NCI-H524 (cell line): ENCODE results near the gene IFITM2.
"Not testable (repeated sequence)": the region's sequence is repeated elsewhere in the genome, so short reads cannot be mapped to it uniquely, and the experiment has no call there.

Source experiments
- DNase-seq, 2 experiments: peaks; one replicate each; lab custom pipeline; 2025; lab: John Stamatoyannopoulos, UW

IFITM2 gene

DNA sequence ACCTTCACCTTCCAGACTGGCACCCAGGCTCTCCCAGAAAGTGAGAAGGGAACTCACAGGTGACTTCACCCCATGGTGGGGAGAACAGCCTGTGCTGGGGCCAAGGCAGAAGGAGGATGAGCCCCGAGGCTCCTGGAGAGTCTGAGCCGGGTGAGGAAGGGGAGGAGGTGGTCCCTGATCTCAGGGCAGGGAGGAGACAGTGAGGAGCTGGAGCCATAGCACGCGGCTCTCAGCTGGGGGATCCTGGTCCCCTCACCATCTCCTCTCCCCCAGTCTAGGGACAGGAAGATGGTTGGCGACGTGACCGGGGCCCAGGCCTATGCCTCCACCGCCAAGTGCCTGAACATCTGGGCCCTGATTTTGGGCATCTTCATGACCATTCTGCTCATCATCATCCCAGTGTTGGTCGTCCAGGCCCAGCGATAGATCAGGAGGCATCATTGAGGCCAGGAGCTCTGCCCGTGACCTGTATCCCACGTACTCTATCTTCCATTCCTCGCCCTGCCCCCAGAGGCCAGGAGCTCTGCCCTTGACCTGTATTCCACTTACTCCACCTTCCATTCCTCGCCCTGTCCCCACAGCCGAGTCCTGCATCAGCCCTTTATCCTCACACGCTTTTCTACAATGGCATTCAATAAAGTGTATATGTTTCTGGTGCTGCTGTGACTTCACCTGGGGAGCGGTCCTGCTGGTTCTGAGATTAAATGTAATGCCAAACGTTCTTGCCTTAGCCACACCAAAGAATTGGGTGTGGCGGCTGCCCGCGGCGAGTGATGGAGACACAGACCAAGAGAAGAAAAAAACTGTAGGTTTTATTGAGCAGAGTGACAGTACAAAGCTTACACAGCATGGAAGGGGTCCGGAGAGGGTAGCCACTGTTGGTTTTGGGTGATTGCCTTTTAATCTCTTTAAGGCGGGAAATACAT, 1.4 kb downstream of the IFITM2 start:
- DNase-seq = not testable (repeated sequence)

- DNase-seq = not testable (repeated sequence)
These were observed 2.5 kb downstream of the IFITM2 start for GRCh38 chr11:309979-310572.

DNA sequence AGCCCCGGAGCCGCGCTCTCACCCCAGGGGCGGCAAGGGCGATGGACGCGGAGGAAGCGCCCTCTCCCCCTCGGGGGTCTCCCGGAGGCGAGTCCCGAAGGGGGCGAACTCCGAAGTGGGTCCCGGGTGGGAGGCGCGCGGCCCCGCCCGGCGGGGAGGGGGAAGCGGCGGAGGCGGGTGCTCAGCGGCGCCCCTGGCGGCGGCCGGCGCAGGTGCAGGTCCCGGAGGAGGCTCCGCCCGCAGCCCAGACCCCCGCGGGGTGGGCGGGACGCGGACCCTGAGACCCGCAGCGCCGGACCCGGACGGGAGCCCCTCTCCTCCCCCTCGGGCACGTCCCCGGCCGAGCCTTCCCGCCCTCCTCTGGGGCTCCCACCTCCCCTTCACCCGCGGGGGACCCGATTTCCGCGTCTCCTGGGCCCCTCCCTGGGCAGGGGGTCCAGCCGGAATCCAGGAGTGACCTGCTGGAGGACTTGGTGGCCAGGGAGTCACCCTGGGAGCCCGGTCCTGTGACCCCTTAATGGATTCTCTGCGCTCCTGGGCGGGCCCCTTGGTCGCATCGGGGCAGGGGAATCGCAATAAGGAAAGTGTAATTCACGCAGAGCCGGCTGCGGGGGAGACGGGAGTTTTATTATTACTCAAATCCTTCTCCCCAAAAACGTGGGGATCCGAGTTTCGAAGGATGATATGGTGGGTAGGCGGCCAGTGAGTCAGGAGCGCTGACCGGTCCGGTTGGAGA, 3.6 kb downstream of the IFITM2 start:
- DNase-seq = not testable (repeated sequence)

- no peak for DNase-seq
These were observed 4.6 kb downstream of the IFITM2 start for GRCh38 chr11:312092-312816.

DNA sequence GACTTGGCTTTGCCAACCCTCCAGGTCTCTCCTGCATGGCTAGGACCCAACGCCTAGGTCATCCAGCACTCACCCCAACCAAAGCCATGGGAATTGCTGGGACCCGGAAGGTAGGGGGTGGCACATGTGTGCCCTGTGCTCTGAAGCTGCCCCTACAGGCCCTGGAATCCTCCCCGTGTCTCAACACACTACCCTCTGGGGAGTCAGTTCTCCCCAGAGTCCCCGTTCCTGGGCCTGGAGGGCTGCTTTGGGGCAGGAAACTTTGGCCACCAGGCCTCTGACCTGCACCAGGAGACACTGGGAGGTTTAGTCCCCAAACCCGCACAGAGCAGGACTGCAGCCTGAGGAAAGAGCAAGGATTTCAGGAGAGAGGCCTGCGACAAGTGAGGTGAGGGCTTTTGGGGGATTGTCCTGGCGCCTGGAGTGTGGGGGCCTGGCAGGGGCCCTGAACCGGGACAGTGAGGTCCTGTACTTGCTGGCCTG, 5.7 kb downstream of the IFITM2 start:
- no peak for DNase-seq

GRCh38 chr11:313787-314553, 6.4 kb downstream of the IFITM2 start, which contains the start of gene IFITM1:
Gene IFITM1 (plus strand): TSS chr11:314040. CDS start chr11:314171, 131 bp downstream.
- no peak for DNase-seq

DNA sequence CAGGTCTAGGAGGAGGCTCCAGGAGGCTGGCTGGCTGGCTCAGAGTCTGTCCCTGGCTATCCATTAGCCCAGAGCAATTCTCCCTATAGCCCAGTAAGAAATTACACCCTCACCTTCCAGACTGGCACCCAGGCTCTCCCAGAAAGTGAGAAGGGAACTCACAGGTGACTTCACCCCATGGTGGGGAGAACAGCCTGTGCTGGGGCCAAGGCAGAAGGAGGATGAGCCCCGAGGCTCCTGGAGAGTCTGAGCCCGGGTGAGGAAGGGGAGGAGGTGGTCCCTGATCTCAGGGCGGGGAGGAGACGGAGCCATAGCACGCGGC, 6.9 kb downstream of the IFITM2 start:
- DNase-seq = not testable (repeated sequence)

GRCh38 chr11:315051-315481, 7.5 kb downstream of the IFITM2 start:
- DNase-seq = no peak

DNA sequence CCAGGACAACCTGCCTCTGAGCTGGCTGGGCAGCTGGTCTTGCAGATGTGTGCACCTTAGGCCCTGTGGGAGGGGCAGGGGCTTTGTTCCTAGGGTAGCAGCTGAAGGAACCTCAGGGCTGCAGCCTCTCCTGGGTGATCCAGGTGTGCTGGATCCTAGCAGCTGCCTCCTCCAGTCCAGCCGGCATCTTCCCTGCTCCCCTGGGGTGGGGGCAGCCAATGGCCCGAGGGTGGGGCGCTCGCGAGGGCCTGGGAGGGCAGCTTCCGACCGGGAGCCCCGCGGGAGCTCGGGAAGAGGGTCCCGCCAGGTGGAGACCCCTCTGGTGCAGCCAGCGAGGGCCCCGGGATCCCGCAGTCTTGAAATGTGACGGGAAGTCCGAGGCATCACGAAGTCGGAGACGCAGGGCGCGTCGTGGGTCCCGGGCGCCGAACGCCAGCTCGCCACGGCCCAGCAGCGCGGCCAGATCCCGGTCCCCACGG, 7.9 kb downstream of the IFITM2 start:
- no peak for DNase-seq

GRCh38 chr11:316031-316701, 8.6 kb downstream of the IFITM2 start:
- DNase-seq = no peak

GRCh38 chr11:316891-317301, 9.3 kb downstream of the IFITM2 start:
- DNase-seq = no peak

DNA sequence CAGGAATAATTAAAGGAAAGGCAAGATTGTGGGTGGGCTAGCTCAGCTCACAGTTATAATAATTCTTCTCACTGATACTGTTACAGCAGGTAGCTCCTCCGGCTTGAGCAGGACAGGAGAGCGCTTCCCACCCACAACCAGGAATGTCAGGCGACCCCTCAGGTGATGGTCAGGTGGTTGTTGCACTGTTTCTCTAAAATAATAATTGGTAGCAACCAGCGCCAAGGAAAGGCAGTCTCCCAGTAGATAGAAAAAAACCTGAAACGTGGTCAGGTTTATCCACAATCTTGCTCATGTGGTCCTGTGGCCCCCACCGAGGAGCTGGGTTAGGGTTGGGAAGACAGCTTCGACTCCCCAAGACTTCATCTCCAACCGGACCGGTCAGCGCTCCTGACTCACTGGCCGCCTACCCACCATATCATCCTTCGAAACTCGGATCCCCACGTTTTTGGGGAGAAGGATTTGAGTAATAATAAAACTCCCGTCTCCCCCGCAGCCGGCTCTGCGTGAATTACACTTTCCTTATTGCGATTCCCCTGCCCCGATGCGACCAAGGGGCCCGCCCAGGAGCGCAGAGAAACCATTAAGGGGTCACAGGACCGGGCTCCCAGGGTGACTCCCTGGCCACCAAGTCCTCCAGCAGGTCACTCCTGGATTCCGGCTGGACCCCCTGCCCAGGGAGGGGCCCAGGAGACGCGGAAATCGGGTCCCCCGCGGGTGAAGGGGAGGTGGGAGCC, 10.2 kb downstream of the IFITM2 start:
- DNase-seq = not testable (repeated sequence)

GRCh38 chr11:318405-319120, 10.9 kb downstream of the IFITM2 start:
- DNase-seq = not testable (repeated sequence)

DNA sequence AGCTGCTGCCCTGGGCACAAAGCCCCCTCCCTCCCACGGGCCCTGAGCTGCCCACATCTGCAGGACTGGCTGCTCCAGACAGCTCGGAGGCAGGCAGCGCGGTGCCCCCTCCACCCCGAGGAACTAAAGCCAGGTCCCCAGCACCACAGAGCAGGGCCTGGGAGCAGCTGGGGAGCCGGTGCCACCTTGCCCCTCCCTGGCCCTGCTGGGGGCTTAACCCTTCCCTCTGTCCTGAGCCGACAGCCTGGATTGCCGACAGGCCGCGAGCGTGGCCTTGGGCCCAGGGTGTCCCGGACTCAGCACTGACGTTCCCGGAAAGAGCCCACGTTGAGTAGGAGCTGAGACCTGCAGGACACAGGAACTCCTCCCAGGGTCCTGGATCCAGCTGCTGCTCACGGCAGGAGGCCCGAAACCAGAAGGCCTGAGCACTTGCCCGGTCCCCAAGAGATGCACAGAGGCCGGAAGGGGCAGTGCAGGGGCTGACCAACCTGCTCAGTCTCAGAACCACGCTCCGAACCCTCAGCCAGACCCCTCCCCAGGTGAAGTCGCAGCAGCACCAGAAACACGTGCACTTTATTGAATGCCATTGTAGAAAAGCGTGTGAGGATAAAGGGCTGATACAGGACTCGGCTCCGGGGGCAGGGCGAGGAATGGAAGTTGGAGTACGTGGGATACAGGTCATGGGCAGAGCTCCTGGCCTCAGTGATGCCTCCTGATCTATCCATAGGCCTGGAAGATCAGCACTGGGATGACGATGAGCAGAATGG, 11.7 kb downstream of the IFITM2 start:
- not testable (repeated sequence) for DNase-seq

- DNase-seq = not testable (repeated sequence)
These were observed 12.3 kb downstream of the IFITM2 start for GRCh38 chr11:319888-320273.

- DNase-seq = no peak
These were observed 16.5 kb downstream of the IFITM2 start for GRCh38 chr11:324156-324555.

DNA sequence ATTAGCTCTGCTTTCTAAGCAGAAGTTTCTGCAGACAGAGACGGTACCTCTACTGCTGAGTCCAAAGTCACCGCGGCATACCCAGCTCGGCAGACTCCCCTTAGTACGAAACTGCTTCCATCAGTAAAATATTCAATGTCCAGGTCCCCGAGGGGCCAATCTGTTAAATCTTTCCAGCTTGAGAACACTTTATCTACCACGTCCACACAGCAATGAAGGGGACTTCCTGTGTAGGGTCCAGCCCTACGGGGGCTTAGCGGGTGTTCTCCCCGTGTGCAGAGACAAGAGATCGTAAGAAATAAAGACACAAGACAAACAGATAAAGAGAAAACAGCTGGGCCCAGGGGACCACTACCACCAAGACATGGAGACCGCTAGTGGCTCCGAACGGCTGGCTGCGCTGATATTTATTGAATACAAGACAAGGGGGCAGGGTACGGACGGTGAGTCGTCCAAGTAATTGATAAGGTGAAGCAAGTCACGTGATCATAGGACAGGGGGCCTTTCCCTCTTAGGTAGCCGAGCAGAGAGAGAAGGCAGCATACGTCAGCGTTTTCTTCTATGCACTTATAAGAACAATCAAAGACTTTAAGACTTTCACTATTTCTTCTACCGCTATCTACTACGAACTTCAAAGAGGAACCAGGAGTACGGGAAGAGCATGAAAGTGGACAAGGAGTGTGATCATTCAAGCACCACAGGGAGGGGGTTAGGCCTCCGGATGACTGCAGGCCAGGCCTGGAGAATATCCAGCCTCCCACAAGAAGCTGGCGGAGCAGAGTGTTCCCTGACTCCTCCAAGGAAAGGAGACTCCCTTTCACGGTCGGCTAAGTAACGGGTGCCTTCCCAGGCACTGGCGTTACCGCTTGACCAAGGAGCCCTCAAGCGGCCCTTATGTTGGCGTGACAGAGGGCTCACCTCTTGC, 17.2 kb downstream of the IFITM2 start:
- not testable (repeated sequence) for DNase-seq
